K562 (cell line): Measurements from ENCODE around the gene PCBP3. TPM values are rescaled to one million over a fixed set of nuclear protein-coding genes. Genes with fewer than 3 reads are reported as not detected.

Experiments used
- AFF4 ChIP-seq: sonication (generic); formaldehyde crosslinking; IDR thresholded peaks from 2 replicates; pipeline ENCODE4 v1.8.0; 2023; ENCODE audit warnings: mild to moderate bottlenecking, missing genetic modification reagents
- CBX1 ChIP-seq: sonication (generic); IDR thresholded peaks from 2 replicates; pipeline ENCODE4 v1.6.1; 2016; ENCODE audit warnings: antibody characterized with exemption, low read depth, mild to moderate bottlenecking
- E2F6 ChIP-seq, 2 experiments: IDR thresholded peaks; 2 replicates each; pipeline ENCODE4 v1.6.1; 2011; ENCODE audit warnings: borderline replicate concordance in 1 of 2, control low read depth in 1 of 2, low read depth in 1 of 2, low read length in 1 of 2, mild to moderate bottlenecking in 1 of 2, mixed read lengths in 1 of 2, moderate library complexity in 1 of 2; ENCODE audit not compliant: insufficient read depth in 1 of 2, insufficient read length in 1 of 2, poor library complexity in 1 of 2, severe bottlenecking in 1 of 2; ENCODE audit errors: extremely low read depth in 1 of 2
- HES1 ChIP-seq: fragments of 450-650 bp; IDR thresholded peaks from 2 replicates; pipeline ENCODE4 v1.6.1; 2016; ENCODE audit warnings: low read depth, mild to moderate bottlenecking, moderate library complexity
- JUND ChIP-seq, 2 experiments: IDR thresholded peaks; 2 replicates in 1 of 2; 3 replicates in 1 of 2; pipeline ENCODE4 v1.6.1; 2011; ENCODE audit warnings: borderline replicate concordance in 2 of 2, low read depth in 2 of 2, low read length in 2 of 2, improper control_type of control experiment in 1 of 2, missing biosample characterization in 1 of 2, missing genetic modification characterization in 1 of 2, missing genetic modification reagents in 1 of 2
- SIRT6 ChIP-seq: IDR thresholded peaks from one replicate; pipeline ENCODE4 v1.6.1; 2012; ENCODE audit warnings: low read depth, mild to moderate bottlenecking, control low read depth, inconsistent platforms, low read length, moderate library complexity
- ZNF146 ChIP-seq: IDR thresholded peaks from one replicate; pipeline ENCODE4 v1.6.1; 2018; ENCODE audit warnings: missing compliant biosample characterization; ENCODE audit not compliant: unreplicated experiment
- polyA plus RNA-seq, 8 experiments: library from polyadenylated mRNA; depleted of rRNA in 4 of 8; stranded (reverse) in 5 of 8; unstranded in 3 of 8; fragments of >200 nt; fragmentation: Nextera tagmentation in 2 of 8; fragmentation: Illumina TruSeq in 1 of 8; extraction: Ambion mirVana in 2 of 8; extraction: Trizol in 1 of 8; gene quantifications; 2 replicates each; pipeline versions ENCODE4 v1.2.1 to v1.2.3, GENCODE V29; 2011 to 2014; ENCODE audit warnings: inconsistent platforms in 1 of 8, missing spikeins in 1 of 8
- total RNA-seq, 7 experiments: library from RNA; depleted of rRNA in 6 of 7; stranded (reverse); fragments of >200 nt in 6 of 7; fragmentation: Illumina TruSeq in 2 of 7; extraction: Trizol in 2 of 7; gene quantifications; 2 replicates each; pipeline versions ENCODE4 v1.2.1 to v1.2.3, GENCODE V29; 2011 to 2021; ENCODE audit warnings: low replicate concordance in 1 of 7
- TF ChIP-seq, protein P1 (sequence below), 2 experiments: fragments of 450-650 bp; IDR thresholded peaks; 2 replicates each; pipeline ENCODE4 v1.6.1; 2018; ENCODE audit warnings: mild to moderate bottlenecking in 2 of 2, low read depth in 1 of 2; ENCODE audit not compliant: partially characterized antibody in 2 of 2
- TF ChIP-seq, protein P2 (sequence below): sonication (generic); formaldehyde crosslinking; IDR thresholded peaks from 2 replicates; pipeline ENCODE4 v1.8.0; 2022; ENCODE audit warnings: mild to moderate bottlenecking, missing genetic modification reagents

The PCBP3 gene
- total and polyA plus RNA-seq, 9 of the 15 experiments (the other 6 are each of a cell fraction or from before 2014, with no cell fraction given), result 0.18 TPM; not detected in 8

DNA sequence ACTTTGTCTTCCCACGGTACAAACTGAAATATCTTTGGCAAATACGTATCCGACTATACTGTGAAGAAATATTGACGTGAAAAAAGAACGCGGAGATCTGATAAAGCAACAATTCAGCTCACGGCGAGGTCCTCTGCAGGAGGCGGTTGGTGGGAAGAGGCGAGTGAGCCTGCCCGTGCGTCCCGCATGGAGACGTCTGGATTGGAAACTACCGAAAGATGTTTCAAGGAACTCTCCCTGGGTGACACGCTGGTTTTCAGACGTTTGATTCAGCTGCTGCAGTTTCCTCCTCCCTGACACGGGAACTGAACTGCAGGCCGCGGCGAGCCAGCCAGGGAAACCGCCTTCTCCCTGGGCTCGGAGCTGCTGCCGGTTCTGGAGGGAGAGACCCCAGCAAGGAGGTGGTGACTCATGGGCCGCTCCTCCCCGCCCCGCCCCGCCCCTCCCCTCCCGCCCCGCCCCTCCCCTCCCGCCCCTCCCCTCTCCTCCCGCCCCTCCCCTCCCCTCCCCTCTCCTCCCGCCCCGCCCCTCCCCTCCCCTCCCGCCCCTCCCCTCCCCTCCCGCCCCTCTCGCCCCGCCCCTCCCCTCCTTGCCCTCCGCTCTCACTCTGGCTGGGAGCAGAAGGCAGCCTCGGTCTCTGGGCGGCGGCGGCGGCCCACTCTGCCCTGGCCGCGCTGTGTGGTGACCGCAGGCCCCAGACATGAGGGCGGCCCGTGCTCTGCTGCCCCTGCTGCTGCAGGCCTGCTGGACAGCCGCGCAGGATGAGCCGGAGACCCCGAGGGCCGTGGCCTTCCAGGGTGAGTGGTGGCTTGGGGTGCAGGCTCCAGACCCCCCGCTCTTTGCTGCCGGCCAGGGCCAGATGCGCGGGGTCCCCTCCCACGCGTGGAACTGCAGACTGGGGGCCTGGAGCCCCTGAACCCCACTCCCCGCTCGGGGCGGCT is 337.9 kb downstream of the PCBP3 start, which contains the start of gene COL6A1 (continued):
- TF ChIP-seq AFF4 (CRISPR knock-in tag), result no peak
- no peak for TF ChIP-seq ZNF146 (CRISPR knock-in tag)
- no peak for TF ChIP-seq CBX1
- TF ChIP-seq HES1, result no peak
- TF ChIP-seq SIRT6, result no peak
- TF ChIP-seq JUND (IDR thresholded peaks at IDR 0.05; ENCODE audit: borderline replicate concordance, low read depth, low read length), result peak; percentile 68
- TF ChIP-seq JUND (tag; IDR thresholded peaks at IDR 0.05; ENCODE audit: borderline replicate concordance, low read depth, low read length), result peak; percentile 55; the same call in 1 of the 3 replicates
- TF ChIP-seq E2F6 (IDR thresholded peaks at IDR 0.05; ENCODE audit: borderline replicate concordance in 1 of 2, extremely low read depth in 1 of 2, insufficient read depth in 1 of 2, insufficient read length in 1 of 2, low read depth in 1 of 2, low read length in 1 of 2, poor library complexity in 1 of 2, severe bottlenecking in 1 of 2), result peak in 1 of 2 experiments; percentile 80
- TF ChIP-seq, protein P1, sequence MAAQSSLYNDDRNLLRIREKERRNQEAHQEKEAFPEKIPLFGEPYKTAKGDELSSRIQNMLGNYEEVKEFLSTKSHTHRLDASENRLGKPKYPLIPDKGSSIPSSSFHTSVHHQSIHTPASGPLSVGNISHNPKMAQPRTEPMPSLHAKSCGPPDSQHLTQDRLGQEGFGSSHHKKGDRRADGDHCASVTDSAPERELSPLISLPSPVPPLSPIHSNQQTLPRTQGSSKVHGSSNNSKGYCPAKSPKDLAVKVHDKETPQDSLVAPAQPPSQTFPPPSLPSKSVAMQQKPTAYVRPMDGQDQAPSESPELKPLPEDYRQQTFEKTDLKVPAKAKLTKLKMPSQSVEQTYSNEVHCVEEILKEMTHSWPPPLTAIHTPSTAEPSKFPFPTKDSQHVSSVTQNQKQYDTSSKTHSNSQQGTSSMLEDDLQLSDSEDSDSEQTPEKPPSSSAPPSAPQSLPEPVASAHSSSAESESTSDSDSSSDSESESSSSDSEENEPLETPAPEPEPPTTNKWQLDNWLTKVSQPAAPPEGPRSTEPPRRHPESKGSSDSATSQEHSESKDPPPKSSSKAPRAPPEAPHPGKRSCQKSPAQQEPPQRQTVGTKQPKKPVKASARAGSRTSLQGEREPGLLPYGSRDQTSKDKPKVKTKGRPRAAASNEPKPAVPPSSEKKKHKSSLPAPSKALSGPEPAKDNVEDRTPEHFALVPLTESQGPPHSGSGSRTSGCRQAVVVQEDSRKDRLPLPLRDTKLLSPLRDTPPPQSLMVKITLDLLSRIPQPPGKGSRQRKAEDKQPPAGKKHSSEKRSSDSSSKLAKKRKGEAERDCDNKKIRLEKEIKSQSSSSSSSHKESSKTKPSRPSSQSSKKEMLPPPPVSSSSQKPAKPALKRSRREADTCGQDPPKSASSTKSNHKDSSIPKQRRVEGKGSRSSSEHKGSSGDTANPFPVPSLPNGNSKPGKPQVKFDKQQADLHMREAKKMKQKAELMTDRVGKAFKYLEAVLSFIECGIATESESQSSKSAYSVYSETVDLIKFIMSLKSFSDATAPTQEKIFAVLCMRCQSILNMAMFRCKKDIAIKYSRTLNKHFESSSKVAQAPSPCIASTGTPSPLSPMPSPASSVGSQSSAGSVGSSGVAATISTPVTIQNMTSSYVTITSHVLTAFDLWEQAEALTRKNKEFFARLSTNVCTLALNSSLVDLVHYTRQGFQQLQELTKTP (IDR thresholded peaks at IDR 0.05; ENCODE audit: low read depth in 1 of 2, partially characterized antibody in 2 of 2), result no peak
- TF ChIP-seq, protein P2, sequence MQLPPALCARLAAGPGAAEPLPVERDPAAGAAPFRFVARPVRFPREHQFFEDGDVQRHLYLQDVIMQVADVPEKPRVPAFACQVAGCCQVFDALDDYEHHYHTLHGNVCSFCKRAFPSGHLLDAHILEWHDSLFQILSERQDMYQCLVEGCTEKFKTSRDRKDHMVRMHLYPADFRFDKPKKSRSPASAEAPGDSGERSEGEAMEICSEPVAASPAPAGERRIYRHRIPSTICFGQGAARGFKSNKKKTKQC (CRISPR knock-in tag), result no peak; the same call in 1 of the 2 replicates
